ENCODE measurements around the gene VWA3B.

Gene VWA3B

DNA sequence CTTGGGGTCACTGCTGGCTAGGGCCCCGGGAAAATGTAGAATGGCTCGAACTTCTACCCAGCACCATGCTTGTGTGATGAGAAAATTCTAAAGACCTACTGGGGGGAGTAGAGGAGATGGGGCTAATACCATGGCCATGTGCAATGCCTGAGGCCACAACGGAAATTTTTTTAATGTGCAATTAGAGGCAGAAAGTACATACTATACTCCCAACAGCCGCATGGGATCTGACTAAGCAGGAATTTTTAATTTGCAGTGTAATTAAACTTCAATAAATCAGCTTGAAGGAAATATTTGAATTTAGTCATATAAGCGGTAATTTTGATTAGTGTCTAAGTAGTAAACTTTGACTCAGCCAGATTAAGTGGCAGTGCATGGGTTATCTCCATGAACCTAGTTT lies 206.1 kb downstream of the VWA3B start:
- Mint-ChIP-seq H3K27ac (no peak overlapping the region), H3K36me3 (ENCODE audit: low read depth) (no peaks in the 10 kb centered on the region), H3K9me3 (peaks cover 13% of the 10 kb centered on the region), H3K4me1 (peaks cover 5% of the 10 kb centered on the region), H3K4me3 (no peak overlapping the region), H3K27me3 (ENCODE audit: low read depth, poor library complexity) (peaks cover 6% of the 10 kb centered on the region)
- no peak for TF ChIP-seq CTCF (IDR thresholded peaks at IDR 0.05)
- no peak for DNase-seq

- Mint-ChIP-seq H3K36me3 (ENCODE audit: low read depth) (no peaks in the 10 kb centered on the region), H3K27ac (no peak overlapping the region), H3K9me3 (peaks cover 5% of the 10 kb centered on the region), H3K27me3 (ENCODE audit: low read depth, poor library complexity) (peaks cover 6% of the 10 kb centered on the region), H3K4me3 (no peak overlapping the region), H3K4me1 (peaks cover 14% of the 10 kb centered on the region)
- TF ChIP-seq CTCF (IDR thresholded peaks at IDR 0.05): no peak
- DNase-seq: no peak
Measured at GRCh38 chr2:98293931-98294687, 207.1 kb downstream of the VWA3B start.

DNA sequence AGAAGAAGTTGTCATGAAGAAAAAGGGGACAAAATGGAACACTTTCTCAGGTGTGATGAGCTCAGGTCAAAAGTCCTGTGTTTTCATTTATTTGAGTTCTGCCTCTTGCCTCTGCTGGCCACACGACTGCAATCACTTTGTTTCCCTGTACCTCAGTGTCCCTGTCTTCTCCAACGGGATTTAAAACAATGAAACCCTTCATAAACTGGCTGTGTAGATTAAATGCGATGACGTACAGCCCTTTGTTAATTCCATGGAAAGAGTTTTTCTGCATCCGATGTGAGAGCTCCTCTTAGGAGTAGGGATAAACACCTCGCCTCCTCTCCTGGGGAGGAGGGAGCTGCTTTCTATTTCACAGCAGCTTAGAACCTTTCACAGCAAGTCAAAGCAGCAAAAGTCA lies 207.7 kb downstream of the VWA3B start:
- no peaks in the 10 kb centered on the region for H3K36me3 Mint-ChIP-seq (ENCODE audit: low read depth)
- H3K4me1 Mint-ChIP-seq: peaks cover 20% of the 10 kb centered on the region
- peak overlapping the region; percentile 34 for H3K27ac Mint-ChIP-seq
- H3K27me3 Mint-ChIP-seq (ENCODE audit: low read depth, poor library complexity): peaks cover 6% of the 10 kb centered on the region
- peaks cover 5% of the 10 kb centered on the region for H3K9me3 Mint-ChIP-seq
- no peak for TF ChIP-seq CTCF (IDR thresholded peaks at IDR 0.05)
- no peak for DNase-seq
- no peak overlapping the region for H3K4me3 Mint-ChIP-seq

GRCh38 chr2:98295275-98295674 lies 208.3 kb downstream of the VWA3B start:
- peaks cover 9% of the 10 kb centered on the region for H3K27me3 Mint-ChIP-seq (ENCODE audit: low read depth, poor library complexity)
- no peak for TF ChIP-seq CTCF (IDR thresholded peaks at IDR 0.05)
- H3K27ac Mint-ChIP-seq: peak overlapping the region; percentile 77
- H3K4me1 Mint-ChIP-seq: peaks cover 20% of the 10 kb centered on the region
- H3K9me3 Mint-ChIP-seq: no peaks in the 10 kb centered on the region
- H3K4me3 Mint-ChIP-seq: no peak overlapping the region
- no peaks in the 10 kb centered on the region for H3K36me3 Mint-ChIP-seq (ENCODE audit: low read depth)
- DNase-seq: no peak

DNA sequence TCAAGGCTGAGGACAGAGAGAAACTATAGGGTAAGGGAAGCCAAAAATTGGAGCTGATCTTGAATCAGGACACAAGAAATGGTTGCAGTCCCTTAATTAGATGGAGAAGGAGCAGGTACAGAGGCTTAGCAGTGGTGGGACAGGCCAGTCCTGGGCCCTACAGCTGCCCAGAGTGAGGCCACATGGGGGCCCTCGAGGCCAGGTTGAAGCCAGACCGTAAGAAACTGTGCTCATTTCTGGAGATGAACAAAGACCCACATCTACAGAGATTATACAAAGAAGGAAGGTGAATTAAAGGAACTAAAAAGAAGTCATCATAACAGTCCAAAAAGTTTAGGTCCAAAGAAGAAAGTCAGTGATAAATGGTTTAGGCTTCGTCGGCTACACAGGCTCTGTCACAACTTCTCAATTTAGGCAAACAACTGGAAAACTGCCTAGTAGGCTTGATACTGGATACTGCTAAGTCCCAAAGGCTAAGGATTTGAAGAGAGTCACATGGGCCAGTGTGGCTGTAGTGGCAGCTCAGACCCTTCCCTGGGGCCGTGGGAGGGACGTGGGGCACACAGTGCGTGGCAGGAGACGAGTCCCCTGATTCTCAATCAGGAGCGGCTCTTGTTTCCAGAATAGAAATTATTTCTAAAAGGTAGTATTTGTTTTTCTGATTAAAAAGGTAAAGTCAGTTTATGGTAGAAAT lies 208.9 kb downstream of the VWA3B start:
- H3K4me3 Mint-ChIP-seq: no peak overlapping the region
- H3K27me3 Mint-ChIP-seq (ENCODE audit: low read depth, poor library complexity): peaks cover 12% of the 10 kb centered on the region
- H3K4me1 Mint-ChIP-seq: peaks cover 20% of the 10 kb centered on the region
- DNase-seq: no peak
- TF ChIP-seq CTCF (IDR thresholded peaks at IDR 0.05): no peak
- H3K9me3 Mint-ChIP-seq: no peaks in the 10 kb centered on the region
- no peaks in the 10 kb centered on the region for H3K36me3 Mint-ChIP-seq (ENCODE audit: low read depth)
- peak overlapping the region; percentile 77 for H3K27ac Mint-ChIP-seq

Data from nephron progenitor cell (in vitro differentiated cells).